Measurements from ENCODE around the gene CFAP92. TPM values are rescaled to one million over a fixed set of nuclear protein-coding genes. Genes with fewer than 3 reads are reported as not detected.

CFAP92 gene
- total and polyA plus RNA-seq, 2 donors (not counting 1 experiment from before 2014, with no cell fraction given) = not detected

DNA sequence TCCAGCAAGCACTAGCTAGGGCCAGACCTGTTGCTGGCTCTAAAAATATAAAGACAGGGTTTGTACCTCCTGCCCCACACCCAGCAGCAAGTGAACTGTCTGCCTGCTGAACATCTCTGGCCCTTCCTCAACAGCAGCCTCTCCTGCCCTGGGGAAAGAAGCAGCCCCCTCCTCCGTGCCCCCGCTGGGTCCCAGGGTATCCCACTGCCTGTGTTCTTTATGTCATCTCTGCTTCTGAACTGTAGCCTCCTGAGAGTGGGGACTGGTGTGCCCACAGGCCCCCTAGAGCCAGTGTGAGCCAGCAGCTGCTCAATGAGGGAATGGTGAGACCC lies 60.0 kb downstream of the CFAP92 start:
- 90% methylated on average over 2 of the region's 2 CpGs for WGBS (ENCODE audit: insufficient coverage)
- H3K27me3 Mint-ChIP-seq = peaks cover 14% of the 10 kb centered on the region
- no peak overlapping the region for H3K4me3 Mint-ChIP-seq
- Histone ChIP-seq H3K9me3 (ENCODE audit: control extremely low read depth in 1 of 3, control insufficient read depth in 2 of 3, insufficient read depth in 1 of 3, low read length in 2 of 3) (peaks cover 0 to 3% (median 0%) of the 10 kb centered on the region in 3 donors), H3K27ac (ENCODE audit: low read length in 2 of 2) (no peak overlapping the region), H4K20me1 (ENCODE audit: control insufficient read depth, insufficient read depth, low read length, poor library complexity, severe bottlenecking) (no peaks in the 10 kb centered on the region), H3K9ac (ENCODE audit: low read length) (no peak overlapping the region), H3K79me2 (ENCODE audit: control insufficient read depth, insufficient read depth, low read length) (no peaks in the 10 kb centered on the region), H3K4me1 (ENCODE audit: control insufficient read depth in 2 of 2, insufficient read depth in 2 of 2, low read length in 2 of 2) (no peaks in the 10 kb centered on the region), H3K36me3 (replicated peaks in 1 of 2; ENCODE audit: control extremely low read depth in 1 of 2, control insufficient read depth in 1 of 2, extremely low read depth in 1 of 2, insufficient read depth in 2 of 2, low read length in 1 of 2) (no peaks in the 10 kb centered on the region), H2AFZ (ENCODE audit: insufficient read depth, low read depth, low read length, poor library complexity, severe bottlenecking) (no peak overlapping the region), H3K4me2 (replicated peaks; ENCODE audit: low read depth, low read length, poor library complexity, severe bottlenecking) (no peak overlapping the region), H3K27me3 (replicated peaks in 1 of 4; ENCODE audit: control extremely low read depth in 1 of 4, control insufficient read depth in 3 of 4, insufficient read depth in 4 of 4, low read length in 3 of 4) (peaks cover 0 to 5% (median 0%) of the 10 kb centered on the region in 4 experiments), H3K4me3 (ENCODE audit: control extremely low read depth in 1 of 5, extremely low read depth in 1 of 5, insufficient read depth in 1 of 5, low read depth in 2 of 5, low read length in 4 of 5) (no peak overlapping the region)
- intact Hi-C loops (cut with micrococcal nuclease) = no loop called here
- ChIA-PET POLR2A (no interaction called here), CTCF (no interaction called here)
- H3K9me3 Mint-ChIP-seq (ENCODE audit: insufficient read depth) = no peaks in the 10 kb centered on the region
- TF ChIP-seq EZH2 (IDR thresholded peaks at IDR 0.05; ENCODE audit: borderline replicate concordance, insufficient read depth, low read depth, low read length, poor library complexity, severe bottlenecking) = no peak
- TF ChIP-seq, protein P1, sequence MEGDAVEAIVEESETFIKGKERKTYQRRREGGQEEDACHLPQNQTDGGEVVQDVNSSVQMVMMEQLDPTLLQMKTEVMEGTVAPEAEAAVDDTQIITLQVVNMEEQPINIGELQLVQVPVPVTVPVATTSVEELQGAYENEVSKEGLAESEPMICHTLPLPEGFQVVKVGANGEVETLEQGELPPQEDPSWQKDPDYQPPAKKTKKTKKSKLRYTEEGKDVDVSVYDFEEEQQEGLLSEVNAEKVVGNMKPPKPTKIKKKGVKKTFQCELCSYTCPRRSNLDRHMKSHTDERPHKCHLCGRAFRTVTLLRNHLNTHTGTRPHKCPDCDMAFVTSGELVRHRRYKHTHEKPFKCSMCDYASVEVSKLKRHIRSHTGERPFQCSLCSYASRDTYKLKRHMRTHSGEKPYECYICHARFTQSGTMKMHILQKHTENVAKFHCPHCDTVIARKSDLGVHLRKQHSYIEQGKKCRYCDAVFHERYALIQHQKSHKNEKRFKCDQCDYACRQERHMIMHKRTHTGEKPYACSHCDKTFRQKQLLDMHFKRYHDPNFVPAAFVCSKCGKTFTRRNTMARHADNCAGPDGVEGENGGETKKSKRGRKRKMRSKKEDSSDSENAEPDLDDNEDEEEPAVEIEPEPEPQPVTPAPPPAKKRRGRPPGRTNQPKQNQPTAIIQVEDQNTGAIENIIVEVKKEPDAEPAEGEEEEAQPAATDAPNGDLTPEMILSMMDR (IDR thresholded peaks at IDR 0.05) = no peak
- DNase-seq = no peak
- no peak for ATAC-seq (ENCODE audit: low read depth)
- H3K4me1 Mint-ChIP-seq = no peaks in the 10 kb centered on the region
- H3K27ac Mint-ChIP-seq = no peak overlapping the region

DNA sequence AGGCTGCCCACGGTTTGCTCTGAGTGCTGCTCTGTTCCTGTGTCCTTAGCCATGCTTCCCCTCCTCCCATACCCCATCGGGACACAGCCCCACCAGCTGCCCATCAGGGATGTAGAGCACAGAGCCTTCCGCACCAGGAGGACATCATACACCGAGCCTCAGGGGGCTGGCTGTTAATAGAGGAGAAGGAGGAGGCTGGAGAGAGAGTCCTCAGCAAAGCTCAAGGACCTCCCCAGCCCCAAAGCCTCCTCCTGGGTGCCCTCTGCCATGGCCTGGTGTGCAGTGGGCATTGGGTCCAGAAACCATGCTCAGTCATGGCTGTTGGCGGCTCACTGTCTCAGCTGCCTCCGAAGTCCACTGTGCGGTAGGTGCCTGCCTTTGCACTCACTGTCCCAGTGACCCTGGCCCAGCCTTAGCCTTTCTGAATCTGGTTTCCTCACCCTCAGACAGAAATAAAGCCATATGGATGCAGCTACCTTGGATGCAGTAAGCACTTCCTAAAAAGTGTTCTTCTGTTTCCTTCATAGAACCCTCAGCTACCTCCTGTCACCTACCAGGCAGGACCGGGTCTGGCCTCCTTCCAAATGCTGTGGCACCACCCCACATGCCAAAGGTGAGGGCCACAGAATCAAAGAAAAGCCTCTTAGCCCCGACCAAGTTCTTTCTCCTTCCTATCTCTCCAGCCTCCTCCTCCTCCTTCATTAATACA lies 60.5 kb downstream of the CFAP92 start:
- H3K4me3 ChIP-seq (ENCODE audit: control extremely low read depth in 1 of 5, extremely low read depth in 1 of 5, insufficient read depth in 1 of 5, low read depth in 2 of 5, low read length in 4 of 5) = no peak overlapping the region
- DNase-seq = no peak
- H3K27ac Mint-ChIP-seq = no peak overlapping the region

More for the DNA sequence above, 60.5 kb downstream of the CFAP92 start:
- POLR2A ChIA-PET = no interaction called here
- Histone ChIP-seq H3K9ac (ENCODE audit: low read length) (no peak overlapping the region), H3K36me3 (replicated peaks in 1 of 2; ENCODE audit: control extremely low read depth in 1 of 2, control insufficient read depth in 1 of 2, extremely low read depth in 1 of 2, insufficient read depth in 2 of 2, low read length in 1 of 2) (no peaks in the 10 kb centered on the region), H3K4me1 (ENCODE audit: control insufficient read depth in 2 of 2, insufficient read depth in 2 of 2, low read length in 2 of 2) (no peaks in the 10 kb centered on the region), H3K4me2 (replicated peaks; ENCODE audit: low read depth, low read length, poor library complexity, severe bottlenecking) (no peak overlapping the region), H3K79me2 (ENCODE audit: control insufficient read depth, insufficient read depth, low read length) (no peaks in the 10 kb centered on the region), H3K27ac (ENCODE audit: low read length in 2 of 2) (no peak overlapping the region), H3K9me3 (ENCODE audit: control extremely low read depth in 1 of 3, control insufficient read depth in 2 of 3, insufficient read depth in 1 of 3, low read length in 2 of 3) (peaks cover 0 to 3% (median 0%) of the 10 kb centered on the region in 3 donors), H4K20me1 (ENCODE audit: control insufficient read depth, insufficient read depth, low read length, poor library complexity, severe bottlenecking) (no peaks in the 10 kb centered on the region), H2AFZ (ENCODE audit: insufficient read depth, low read depth, low read length, poor library complexity, severe bottlenecking) (no peak overlapping the region), H3K27me3 (replicated peaks in 1 of 4; ENCODE audit: control extremely low read depth in 1 of 4, control insufficient read depth in 3 of 4, insufficient read depth in 4 of 4, low read length in 3 of 4) (peaks cover 0 to 5% (median 0%) of the 10 kb centered on the region in 4 experiments)
- ATAC-seq (ENCODE audit: low read depth) = no peak
- Mint-ChIP-seq H3K9me3 (ENCODE audit: insufficient read depth) (no peaks in the 10 kb centered on the region), H3K4me1 (no peaks in the 10 kb centered on the region), H3K27me3 (peaks cover 14% of the 10 kb centered on the region), H3K4me3 (no peak overlapping the region)
- intact Hi-C loops (cut with micrococcal nuclease) = no loop called here
- CTCF ChIA-PET = no interaction called here
- TF ChIP-seq EZH2 (IDR thresholded peaks at IDR 0.05; ENCODE audit: borderline replicate concordance, insufficient read depth, low read depth, low read length, poor library complexity, severe bottlenecking) = no peak
- TF ChIP-seq, protein P1 (IDR thresholded peaks at IDR 0.05) = no peak
- WGBS (ENCODE audit: insufficient coverage) = 78% methylated on average over 6 of the region's 9 CpGs

All from B cell (primary cell).